HEK293 (cell line): ENCODE results near the gene SLC10A1.

Experiments used
- CTCF ChIA-PET: fragments of 350-600 bp; formaldehyde crosslinking; extraction: SDS; loops from one replicate; lab custom pipeline; 2021; ENCODE audit warnings: antibody characterized with exemption; lab: Yijun Ruan, JAX
- POLR2A ChIA-PET: fragments of 300-600 bp; formaldehyde crosslinking; extraction: SDS; loops from one replicate; lab custom pipeline; 2020; ENCODE audit warnings: antibody characterized with exemption, inconsistent platforms; lab: Yijun Ruan, JAX
- H3K27ac ChIP-seq: fragments of 200-500 bp; sonication (Bioruptor generic); 2 replicates; pipeline ENCODE4 v1.5.1; 2014; ENCODE audit warnings: low read depth, low read length, control low read depth, inconsistent platforms; ENCODE audit errors: extremely low read depth
- H3K36me3 ChIP-seq, 2 experiments: fragments of 200-500 bp in 1 of 2; sonication (Bioruptor generic) in 1 of 2; 1 replicate in 1 of 2; 2 replicates in 1 of 2; pipeline ENCODE4 v1.5.1; 2014 to 2017; ENCODE audit warnings: inconsistent platforms in 2 of 2, low read length in 2 of 2; ENCODE audit not compliant: control insufficient read depth in 2 of 2, insufficient read depth in 1 of 2
- H3K4me1 ChIP-seq: fragments of 200-500 bp; sonication (Bioruptor generic); 2 replicates; pipeline ENCODE4 v1.5.1; 2014; ENCODE audit warnings: mild to moderate bottlenecking, low read length, inconsistent platforms; ENCODE audit not compliant: control insufficient read depth, insufficient read depth
- H3K4me3 ChIP-seq: 2 replicates; pipeline ENCODE4 v1.5.1; 2011; ENCODE audit warnings: low read depth, mild to moderate bottlenecking, control low read depth, low read length, moderate library complexity
- H3K9me3 ChIP-seq: fragments of 200-500 bp; sonication (Bioruptor generic); 2 replicates; pipeline ENCODE4 v1.5.1; 2014; ENCODE audit warnings: low read depth, low read length, inconsistent platforms; ENCODE audit not compliant: control insufficient read depth, insufficient read depth
- KLF1 ChIP-seq: fragments of 450-650 bp; formaldehyde crosslinking; IDR thresholded peaks from 2 replicates; pipeline ENCODE4 v1.5.1; 2016; ENCODE audit warnings: missing biosample characterization, missing genetic modification characterization
- MZF1 ChIP-seq: fragments of 450-650 bp; formaldehyde crosslinking; IDR thresholded peaks from 2 replicates; pipeline ENCODE4 v1.5.1; 2017; ENCODE audit warnings: missing biosample characterization, missing genetic modification characterization, borderline replicate concordance
- PRDM1 ChIP-seq: fragments of 450-650 bp; formaldehyde crosslinking; IDR thresholded peaks from 2 replicates; pipeline ENCODE4; 2016; ENCODE audit warnings: missing biosample characterization, missing genetic modification characterization
- PRDM4 ChIP-seq: fragments of 450-650 bp; formaldehyde crosslinking; IDR thresholded peaks from 2 replicates; pipeline ENCODE4 v1.5.1; 2017; ENCODE audit warnings: missing biosample characterization, missing genetic modification characterization
- SP7 ChIP-seq: fragments of 450-650 bp; formaldehyde crosslinking; IDR thresholded peaks from 2 replicates; pipeline ENCODE4 v1.5.1; 2016; ENCODE audit warnings: missing biosample characterization, missing genetic modification characterization
- TSHZ1 ChIP-seq: fragments of 450-650 bp; formaldehyde crosslinking; IDR thresholded peaks from 2 replicates; pipeline ENCODE4 v1.5.1; 2016; ENCODE audit warnings: missing biosample characterization, missing genetic modification characterization, borderline replicate concordance
- ZBTB8A ChIP-seq: fragments of 450-650 bp; formaldehyde crosslinking; IDR thresholded peaks from 2 replicates; pipeline ENCODE4 v1.5.1; 2016; ENCODE audit warnings: missing biosample characterization, missing genetic modification characterization
- ZNF112 ChIP-seq: fragments of 450-650 bp; formaldehyde crosslinking; IDR thresholded peaks from 2 replicates; pipeline ENCODE4 v1.5.0; 2017; ENCODE audit warnings: missing biosample characterization, missing genetic modification characterization
- ZNF114 ChIP-seq: fragments of 450-650 bp; formaldehyde crosslinking; IDR thresholded peaks from 2 replicates; pipeline ENCODE4 v1.5.0; 2017; ENCODE audit warnings: missing biosample characterization, missing genetic modification characterization
- ZNF223 ChIP-seq: fragments of 450-650 bp; formaldehyde crosslinking; IDR thresholded peaks from 2 replicates; pipeline ENCODE4 v1.5.1; 2016; ENCODE audit warnings: missing biosample characterization, missing genetic modification characterization
- ZNF248 ChIP-seq: fragments of 450-650 bp; formaldehyde crosslinking; IDR thresholded peaks from 2 replicates; pipeline ENCODE4 v1.5.1; 2017; ENCODE audit warnings: missing biosample characterization, missing genetic modification characterization
- ZNF266 ChIP-seq: fragments of 450-650 bp; formaldehyde crosslinking; IDR thresholded peaks from 2 replicates; pipeline ENCODE4 v1.5.1; 2016; ENCODE audit warnings: missing biosample characterization, missing genetic modification characterization, low read depth
- ZNF274 ChIP-seq, 2 experiments: fragments of 200-500 bp in 1 of 2; fragments of 450-650 bp in 1 of 2; sonication (Bioruptor generic) in 1 of 2; formaldehyde crosslinking in 1 of 2; IDR thresholded peaks; 2 replicates each; pipeline versions ENCODE4 v1.5.1 to v1.6.1; 2014 to 2016; ENCODE audit warnings: borderline replicate concordance in 1 of 2, inconsistent platforms in 1 of 2, low read length in 1 of 2, missing biosample characterization in 1 of 2, missing genetic modification characterization in 1 of 2
- ZNF404 ChIP-seq: fragments of 450-650 bp; formaldehyde crosslinking; IDR thresholded peaks from 2 replicates; pipeline ENCODE4 v1.5.1; 2017; ENCODE audit warnings: missing biosample characterization, missing genetic modification characterization
- ZNF423 ChIP-seq: fragments of 450-650 bp; formaldehyde crosslinking; IDR thresholded peaks from 2 replicates; pipeline ENCODE4 v1.5.1; 2016; ENCODE audit warnings: missing biosample characterization, missing genetic modification characterization
- ZNF514 ChIP-seq: fragments of 450-650 bp; formaldehyde crosslinking; IDR thresholded peaks from 2 replicates; pipeline ENCODE4 v1.5.1; 2016; ENCODE audit warnings: missing biosample characterization, missing genetic modification characterization
- ZNF571 ChIP-seq: fragments of 450-650 bp; formaldehyde crosslinking; IDR thresholded peaks from 2 replicates; pipeline ENCODE4 v1.5.0; 2017; ENCODE audit warnings: missing biosample characterization, missing genetic modification characterization
- ZNF624 ChIP-seq: fragments of 450-650 bp; formaldehyde crosslinking; IDR thresholded peaks from 2 replicates; pipeline ENCODE4 v1.5.1; 2017; ENCODE audit warnings: missing biosample characterization, missing genetic modification characterization
- ZNF664 ChIP-seq: fragments of 450-650 bp; formaldehyde crosslinking; IDR thresholded peaks from 2 replicates; pipeline ENCODE4 v1.5.1; 2016; ENCODE audit warnings: missing biosample characterization, missing genetic modification characterization
- ZNF677 ChIP-seq: fragments of 450-650 bp; IDR thresholded peaks from 2 replicates; pipeline ENCODE4 v1.5.0; 2018; ENCODE audit warnings: missing biosample characterization, mild to moderate bottlenecking, missing genetic modification characterization, moderate library complexity
- ZNF777 ChIP-seq: fragments of 450-650 bp; formaldehyde crosslinking; IDR thresholded peaks from 2 replicates; pipeline ENCODE4 v1.5.1; 2017; ENCODE audit warnings: missing biosample characterization, missing genetic modification characterization, borderline replicate concordance
- ZSCAN16 ChIP-seq: fragments of 450-650 bp; formaldehyde crosslinking; IDR thresholded peaks from 2 replicates; pipeline ENCODE4 v1.5.1; 2016; ENCODE audit warnings: missing biosample characterization, missing genetic modification characterization
- TF ChIP-seq, protein P1 (sequence below): fragments of 450-650 bp; formaldehyde crosslinking; IDR thresholded peaks from 2 replicates; pipeline ENCODE4 v1.5.1; 2016; ENCODE audit warnings: missing biosample characterization, missing genetic modification characterization
- TF ChIP-seq, protein P2 (sequence below): fragments of 450-650 bp; formaldehyde crosslinking; IDR thresholded peaks from 2 replicates; pipeline ENCODE4 v1.5.1; 2016; ENCODE audit warnings: missing biosample characterization, missing genetic modification characterization

Gene SLC10A1

DNA sequence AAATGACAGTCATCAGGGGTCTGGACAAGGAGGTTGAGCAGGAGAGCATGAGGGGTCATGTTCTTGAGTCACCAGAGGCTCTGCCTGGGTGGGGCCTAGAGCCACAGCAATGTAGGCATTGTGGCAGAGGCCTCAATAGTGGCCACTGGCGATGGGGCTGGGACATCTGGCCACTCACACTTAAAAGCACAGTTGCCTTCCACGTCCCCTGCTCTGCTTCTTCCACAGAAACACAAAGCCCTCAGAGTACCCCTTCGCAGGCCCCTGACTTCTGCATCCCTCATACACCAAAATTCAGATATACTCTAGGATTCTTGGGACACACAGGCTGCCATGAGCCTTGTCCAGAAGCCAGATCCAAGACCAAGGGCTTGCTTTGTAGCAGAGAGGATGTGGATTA is 2.2 kb downstream of the SLC10A1 start:
- H3K9me3 ChIP-seq, result no peaks in the 10 kb centered on the region
- H3K4me3 ChIP-seq, result no peak overlapping the region
- TF ChIP-seq ZNF664 (tag by site-specific recombination) (no peak), KLF1 (tag by site-specific recombination) (no peak), ZNF248 (tag by site-specific recombination) (no peak), ZNF677 (tag by site-specific recombination) (no peak), PRDM4 (no peak), PRDM1 (no peak), ZNF223 (tag by site-specific recombination) (no peak), ZNF266 (tag by site-specific recombination) (no peak), SP7 (tag by site-specific recombination) (no peak), ZBTB8A (tag by site-specific recombination) (no peak)
- H3K4me1 ChIP-seq, result no peaks in the 10 kb centered on the region
- H3K27ac ChIP-seq, result no peak overlapping the region
- ChIA-PET CTCF (no interaction called here), POLR2A (no interaction called here)
- H3K36me3 ChIP-seq, result no peaks in the 10 kb centered on the region

DNA sequence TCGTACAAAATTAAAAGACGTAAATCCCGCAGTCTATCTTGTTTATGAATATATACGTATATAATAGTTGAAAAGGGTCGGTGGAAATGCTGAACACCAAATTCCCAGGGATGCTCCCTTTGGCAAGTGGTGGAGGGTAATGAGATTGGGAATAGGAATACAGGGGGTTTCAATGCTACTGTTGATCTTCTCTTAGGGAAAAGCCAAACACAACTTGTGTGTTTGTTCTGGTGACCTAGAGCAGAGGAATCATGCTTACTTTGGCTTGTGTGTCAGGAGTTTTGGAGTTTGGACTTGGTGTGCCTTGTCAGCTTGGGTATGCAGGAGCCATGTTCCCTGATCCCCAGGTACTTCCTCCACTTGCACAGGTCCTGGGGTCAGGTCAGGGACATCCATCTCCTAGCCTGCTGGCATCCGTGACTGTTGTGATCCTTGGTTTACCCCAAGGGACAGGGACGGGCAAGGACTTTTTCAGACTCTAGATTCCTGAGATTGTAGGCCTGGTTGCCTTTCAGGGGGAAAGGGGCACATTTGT is 4.1 kb downstream of the SLC10A1 start:
- CTCF ChIA-PET, result no interaction called here

More for the DNA sequence above, 4.1 kb downstream of the SLC10A1 start:
- TF ChIP-seq ZNF114 (tag by site-specific recombination) (no peak), MZF1 (tag by site-specific recombination) (no peak), ZNF274 (IDR thresholded peaks at IDR 0.05; ENCODE audit: low read length) (no peak), ZNF274 (tag by site-specific recombination; IDR thresholded peaks at IDR 0.05; ENCODE audit: borderline replicate concordance) (no peak), ZNF423 (tag by site-specific recombination) (no peak), ZNF777 (no peak), ZNF404 (no peak), ZNF571 (tag by site-specific recombination) (no peak), ZSCAN16 (tag by site-specific recombination) (no peak), ZNF624 (tag by site-specific recombination) (no peak), TSHZ1 (tag by site-specific recombination) (no peak), ZNF514 (tag by site-specific recombination) (no peak), ZNF112 (tag by site-specific recombination) (no peak)
- TF ChIP-seq, protein P1, sequence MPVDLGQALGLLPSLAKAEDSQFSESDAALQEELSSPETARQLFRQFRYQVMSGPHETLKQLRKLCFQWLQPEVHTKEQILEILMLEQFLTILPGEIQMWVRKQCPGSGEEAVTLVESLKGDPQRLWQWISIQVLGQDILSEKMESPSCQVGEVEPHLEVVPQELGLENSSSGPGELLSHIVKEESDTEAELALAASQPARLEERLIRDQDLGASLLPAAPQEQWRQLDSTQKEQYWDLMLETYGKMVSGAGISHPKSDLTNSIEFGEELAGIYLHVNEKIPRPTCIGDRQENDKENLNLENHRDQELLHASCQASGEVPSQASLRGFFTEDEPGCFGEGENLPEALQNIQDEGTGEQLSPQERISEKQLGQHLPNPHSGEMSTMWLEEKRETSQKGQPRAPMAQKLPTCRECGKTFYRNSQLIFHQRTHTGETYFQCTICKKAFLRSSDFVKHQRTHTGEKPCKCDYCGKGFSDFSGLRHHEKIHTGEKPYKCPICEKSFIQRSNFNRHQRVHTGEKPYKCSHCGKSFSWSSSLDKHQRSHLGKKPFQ (tag by site-specific recombination), result no peak
- TF ChIP-seq, protein P2, sequence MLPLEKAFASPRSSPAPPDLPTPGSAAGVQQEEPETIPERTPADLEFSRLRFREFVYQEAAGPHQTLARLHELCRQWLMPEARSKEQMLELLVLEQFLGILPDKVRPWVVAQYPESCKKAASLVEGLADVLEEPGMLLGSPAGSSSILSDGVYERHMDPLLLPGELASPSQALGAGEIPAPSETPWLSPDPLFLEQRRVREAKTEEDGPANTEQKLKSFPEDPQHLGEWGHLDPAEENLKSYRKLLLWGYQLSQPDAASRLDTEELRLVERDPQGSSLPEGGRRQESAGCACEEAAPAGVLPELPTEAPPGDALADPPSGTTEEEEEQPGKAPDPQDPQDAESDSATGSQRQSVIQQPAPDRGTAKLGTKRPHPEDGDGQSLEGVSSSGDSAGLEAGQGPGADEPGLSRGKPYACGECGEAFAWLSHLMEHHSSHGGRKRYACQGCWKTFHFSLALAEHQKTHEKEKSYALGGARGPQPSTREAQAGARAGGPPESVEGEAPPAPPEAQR (tag by site-specific recombination), result no peak
- H3K36me3 ChIP-seq, result no peaks in the 10 kb centered on the region
- H3K4me1 ChIP-seq, result no peaks in the 10 kb centered on the region
- H3K27ac ChIP-seq, result no peak overlapping the region
- no peak overlapping the region for H3K4me3 ChIP-seq
- H3K9me3 ChIP-seq, result no peaks in the 10 kb centered on the region
- POLR2A ChIA-PET, result interaction anchor here (0.6 kb wide), 1 partner anchor 232 kb away, joined by 3 read pairs; no protein-coding TSS in a partner anchor
